ENCODE data around the gene HIF3A. TPM values are rescaled to one million over a fixed set of nuclear protein-coding genes. Genes with fewer than 3 reads are reported as not detected.

HIF3A gene
- total RNA-seq, 1 experiment from 2014 or later: not detected

DNA sequence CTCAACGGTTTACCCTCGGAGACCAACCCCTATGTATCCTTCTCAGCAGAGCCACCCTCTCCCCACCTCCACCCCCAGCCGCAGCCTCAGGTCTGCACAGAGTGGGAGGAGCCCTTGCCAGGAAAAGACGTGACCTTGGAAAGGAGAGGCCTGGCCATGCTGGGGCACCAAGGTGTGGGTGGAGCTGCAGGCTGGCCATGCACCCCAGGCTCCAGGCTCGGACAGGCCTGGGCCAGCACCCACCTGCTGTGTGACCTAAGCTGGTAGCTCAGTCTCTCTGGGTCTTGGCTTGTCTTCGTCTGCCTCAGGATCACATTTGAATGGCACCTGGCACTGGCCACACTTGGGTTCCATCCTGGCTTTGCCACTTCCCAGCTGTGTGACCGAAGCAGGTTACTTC is 87.0 kb downstream of the HIF3A start:
- Histone ChIP-seq H3K4me2 (no peak overlapping the region), H3K4me1 (replicated peaks; ENCODE audit: insufficient read depth) (no peaks in the 10 kb centered on the region), H3K9me2 (ENCODE audit: insufficient read depth) (no peaks in the 10 kb centered on the region), H3F3A (ENCODE audit: insufficient read depth, low read depth) (peaks cover 7% of the 10 kb centered on the region; the same call in 1 of the 2 replicates), H2AFZ (no peak overlapping the region), H3K9me3 (ENCODE audit: insufficient read depth, low read depth) (no peaks in the 10 kb centered on the region), H4K20me1 (ENCODE audit: insufficient read depth) (peaks cover 9% of the 10 kb centered on the region), H3K79me2 (ENCODE audit: low read depth) (no peaks in the 10 kb centered on the region), H3K4me3 (no peak overlapping the region), H3K27ac (no peak overlapping the region), H3K36me3 (ENCODE audit: low read depth) (0 out of 2 replicates have a peak, but pooled peaks cover 25% of the 10 kb centered on the region), H3K27me3 (ENCODE audit: insufficient read depth, low read depth) (no peaks in the 10 kb centered on the region)
- BruUV-seq (replicated peaks): no TSS peak
- no peak for TF ChIP-seq CTCF (conservative IDR thresholded peaks at IDR 0.05)
- TF ChIP-seq EZH2 (IDR thresholded peaks at IDR 0.05; ENCODE audit: low read depth): no peak
- POLR2A ChIA-PET (ENCODE audit: unreplicated experiment): no interaction called here
- CTCF ChIA-PET: no interaction called here
- no peak for DNase-seq
- intact Hi-C loops (cut with micrococcal nuclease; ENCODE audit: unreplicated experiment): no loop called here

DNA sequence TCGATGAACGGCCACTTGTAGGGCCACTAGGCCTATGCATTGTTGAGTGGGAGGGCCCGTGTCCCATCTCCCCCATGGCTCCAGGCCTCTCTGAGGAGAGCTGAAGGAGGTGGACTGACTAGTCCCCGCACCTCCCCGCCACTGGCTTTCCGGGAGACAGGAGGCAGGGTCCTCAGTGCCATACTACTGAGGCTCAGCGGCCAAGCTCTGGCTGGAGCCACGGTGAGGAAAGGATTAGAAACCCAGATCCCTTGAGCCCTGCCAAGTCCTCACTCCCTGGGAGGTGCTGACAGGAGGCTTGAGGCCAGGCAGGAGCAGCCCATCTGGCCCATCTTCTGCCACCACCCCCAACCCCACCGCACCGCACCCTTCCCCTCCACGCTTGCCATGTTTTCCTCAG is 87.6 kb downstream of the HIF3A start:
- no peak overlapping the region for H3K4me2 ChIP-seq
- no peaks in the 10 kb centered on the region for H3K27me3 ChIP-seq (ENCODE audit: insufficient read depth, low read depth)
- ChIA-PET POLR2A (ENCODE audit: unreplicated experiment) (no interaction called here), CTCF (no interaction called here)
- H3K79me2 ChIP-seq (ENCODE audit: low read depth): no peaks in the 10 kb centered on the region
- H3K27ac ChIP-seq: no peak overlapping the region
- H3K4me3 ChIP-seq: no peak overlapping the region
- H3K9me3 ChIP-seq (ENCODE audit: insufficient read depth, low read depth): no peaks in the 10 kb centered on the region; the same call in 1 of the 2 replicates
- peaks cover 7% of the 10 kb centered on the region; the same call in 1 of the 2 replicates for H3F3A ChIP-seq (ENCODE audit: insufficient read depth, low read depth)
- intact Hi-C loops (cut with micrococcal nuclease; ENCODE audit: unreplicated experiment): no loop called here
- no peaks in the 10 kb centered on the region for H3K4me1 ChIP-seq (replicated peaks; ENCODE audit: insufficient read depth)
- H4K20me1 ChIP-seq (ENCODE audit: insufficient read depth): peaks cover 8% of the 10 kb centered on the region
- DNase-seq: no peak
- BruUV-seq (replicated peaks): no TSS peak
- TF ChIP-seq EZH2 (IDR thresholded peaks at IDR 0.05; ENCODE audit: low read depth) (no peak), CTCF (conservative IDR thresholded peaks at IDR 0.05) (no peak)
- peaks cover 24% of the 10 kb centered on the region; the same call in 1 of the 2 replicates for H3K36me3 ChIP-seq (ENCODE audit: low read depth)
- H2AFZ ChIP-seq: no peak overlapping the region
- no peaks in the 10 kb centered on the region for H3K9me2 ChIP-seq (ENCODE audit: insufficient read depth)

GRCh38 chr19:46385636-46386035 is 88.8 kb downstream of the HIF3A start:
- Histone ChIP-seq H3F3A (ENCODE audit: insufficient read depth, low read depth) (peaks cover 7% of the 10 kb centered on the region; the same call in 1 of the 2 replicates), H3K4me3 (no peak overlapping the region), H4K20me1 (ENCODE audit: insufficient read depth) (peaks cover 4% of the 10 kb centered on the region), H3K27ac (no peak overlapping the region), H3K79me2 (ENCODE audit: low read depth) (no peaks in the 10 kb centered on the region), H3K9me3 (ENCODE audit: insufficient read depth, low read depth) (no peaks in the 10 kb centered on the region; the same call in 1 of the 2 replicates), H3K27me3 (ENCODE audit: insufficient read depth, low read depth) (no peaks in the 10 kb centered on the region), H3K4me1 (replicated peaks; ENCODE audit: insufficient read depth) (no peaks in the 10 kb centered on the region), H3K9me2 (ENCODE audit: insufficient read depth) (no peaks in the 10 kb centered on the region), H3K4me2 (no peak overlapping the region), H2AFZ (no peak overlapping the region), H3K36me3 (ENCODE audit: low read depth) (peaks cover 33% of the 10 kb centered on the region; the same call in 1 of the 2 replicates)
- no peak for DNase-seq
- no peak for TF ChIP-seq CTCF (conservative IDR thresholded peaks at IDR 0.05)
- TF ChIP-seq EZH2 (IDR thresholded peaks at IDR 0.05; ENCODE audit: low read depth): no peak
- intact Hi-C loops (cut with micrococcal nuclease; ENCODE audit: unreplicated experiment): no loop called here
- BruUV-seq (replicated peaks): no TSS peak
- CTCF ChIA-PET: no interaction called here
- POLR2A ChIA-PET (ENCODE audit: unreplicated experiment): no interaction called here

All from PC-9 (cell line).